Neural progenitor cell (in vitro differentiated cells): ENCODE results near the gene LRRC63.

ENCODE experiments used
- EZH2 ChIP-seq: fragments of 200-600 bp; sonication (generic); IDR thresholded peaks from 2 replicates; pipeline ENCODE4 v1.6.1; 2017; ENCODE audit warnings: antibody characterized with exemption, mild to moderate bottlenecking, moderate library complexity
- TF ChIP-seq, protein P1 (sequence below): fragments of 200-600 bp; sonication (generic); IDR thresholded peaks from 2 replicates; pipeline ENCODE4 v1.5.1; 2017; ENCODE audit warnings: antibody characterized with exemption, mild to moderate bottlenecking

DNA sequence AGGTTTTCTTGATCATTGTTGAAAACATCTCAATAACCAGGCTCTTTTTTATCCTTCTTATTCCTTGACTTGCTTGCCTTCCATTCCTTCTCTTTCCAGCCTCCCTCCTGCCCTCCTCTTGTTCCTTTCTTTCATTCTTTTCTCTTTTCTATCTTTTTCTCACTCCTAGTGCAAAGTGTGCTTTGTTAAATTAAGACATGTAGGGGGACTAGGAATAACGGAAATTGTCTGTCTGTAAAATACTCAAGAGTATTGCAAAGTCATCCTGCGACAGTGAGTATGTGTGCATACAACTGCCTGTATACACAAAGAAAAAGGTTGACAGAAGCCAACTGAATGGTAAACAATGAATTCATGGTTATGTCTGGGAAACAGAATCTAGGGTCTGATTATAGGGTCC is 70.1 kb downstream of the LRRC63 start:
- TF ChIP-seq, protein P1, sequence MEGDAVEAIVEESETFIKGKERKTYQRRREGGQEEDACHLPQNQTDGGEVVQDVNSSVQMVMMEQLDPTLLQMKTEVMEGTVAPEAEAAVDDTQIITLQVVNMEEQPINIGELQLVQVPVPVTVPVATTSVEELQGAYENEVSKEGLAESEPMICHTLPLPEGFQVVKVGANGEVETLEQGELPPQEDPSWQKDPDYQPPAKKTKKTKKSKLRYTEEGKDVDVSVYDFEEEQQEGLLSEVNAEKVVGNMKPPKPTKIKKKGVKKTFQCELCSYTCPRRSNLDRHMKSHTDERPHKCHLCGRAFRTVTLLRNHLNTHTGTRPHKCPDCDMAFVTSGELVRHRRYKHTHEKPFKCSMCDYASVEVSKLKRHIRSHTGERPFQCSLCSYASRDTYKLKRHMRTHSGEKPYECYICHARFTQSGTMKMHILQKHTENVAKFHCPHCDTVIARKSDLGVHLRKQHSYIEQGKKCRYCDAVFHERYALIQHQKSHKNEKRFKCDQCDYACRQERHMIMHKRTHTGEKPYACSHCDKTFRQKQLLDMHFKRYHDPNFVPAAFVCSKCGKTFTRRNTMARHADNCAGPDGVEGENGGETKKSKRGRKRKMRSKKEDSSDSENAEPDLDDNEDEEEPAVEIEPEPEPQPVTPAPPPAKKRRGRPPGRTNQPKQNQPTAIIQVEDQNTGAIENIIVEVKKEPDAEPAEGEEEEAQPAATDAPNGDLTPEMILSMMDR = no peak
- no peak for TF ChIP-seq EZH2
